DMS153 (cell line): ENCODE results near the gene TBC1D9.
A peak's percentile ranks its signal among the peaks of the same experiment; 100 is the strongest.
"Not testable (repeated sequence)": the region's sequence is repeated elsewhere in the genome, so short reads cannot be mapped to it uniquely, and the experiment has no call there.

Experiments
- DNase-seq: peaks from one replicate; lab custom pipeline; 2025; lab: John Stamatoyannopoulos, UW

The TBC1D9 gene

DNA sequence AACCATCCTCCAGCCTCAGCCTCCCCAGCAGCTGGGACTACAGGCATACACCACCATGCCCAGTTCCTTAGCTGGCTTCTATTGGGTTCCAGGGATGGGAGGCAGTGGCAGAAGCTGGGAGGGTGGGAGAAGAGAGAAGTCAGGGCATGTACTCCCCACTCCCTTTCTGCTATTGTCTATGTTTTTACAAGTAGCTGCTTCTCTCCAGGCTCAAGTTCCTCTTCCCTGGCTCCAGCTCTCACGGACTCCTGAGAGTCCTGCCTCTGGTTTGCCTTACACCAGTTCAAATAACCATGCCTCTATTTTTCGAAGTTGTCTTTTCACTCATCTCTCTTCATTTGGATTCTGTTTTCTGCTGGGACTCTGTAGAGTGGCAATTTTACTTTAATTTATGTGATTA, 2.9 kb downstream of the TBC1D9 start:
- no peak for DNase-seq

DNA sequence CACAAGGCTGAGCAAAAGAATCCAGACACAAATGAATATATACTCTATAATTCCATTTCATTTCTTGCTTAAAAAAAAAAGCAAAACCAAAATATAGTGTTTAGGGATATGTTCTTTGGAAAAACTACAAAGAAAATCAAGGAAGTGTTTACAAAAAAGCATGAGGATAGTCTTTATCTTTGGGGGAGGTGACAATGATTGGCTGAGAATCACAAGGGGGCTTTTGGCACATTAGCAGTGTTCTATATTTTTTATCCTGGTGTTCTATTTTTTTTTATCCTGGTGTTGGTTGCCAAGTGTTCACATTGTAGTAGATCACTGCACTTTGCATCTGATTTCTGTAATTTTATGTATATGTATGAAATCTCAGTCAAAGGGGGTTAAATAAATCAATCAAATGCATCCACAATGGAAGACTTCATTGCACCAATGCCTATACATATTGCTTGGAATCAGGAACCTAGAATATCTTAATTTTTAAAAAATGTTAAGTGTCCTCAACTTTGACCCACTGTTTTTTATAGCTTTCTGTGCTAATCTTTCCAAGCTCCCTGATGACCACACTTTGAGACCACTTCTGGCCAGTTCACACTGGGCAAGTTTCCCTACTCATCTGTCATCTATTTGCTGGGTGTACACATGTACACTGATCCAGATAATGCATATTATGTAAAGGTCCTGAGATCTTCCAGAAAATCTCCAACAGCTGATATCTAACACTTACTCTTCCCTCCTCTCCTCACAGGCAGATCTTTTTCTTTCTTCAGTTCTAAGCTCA, 3.7 kb downstream of the TBC1D9 start:
- no peak for DNase-seq

DNA sequence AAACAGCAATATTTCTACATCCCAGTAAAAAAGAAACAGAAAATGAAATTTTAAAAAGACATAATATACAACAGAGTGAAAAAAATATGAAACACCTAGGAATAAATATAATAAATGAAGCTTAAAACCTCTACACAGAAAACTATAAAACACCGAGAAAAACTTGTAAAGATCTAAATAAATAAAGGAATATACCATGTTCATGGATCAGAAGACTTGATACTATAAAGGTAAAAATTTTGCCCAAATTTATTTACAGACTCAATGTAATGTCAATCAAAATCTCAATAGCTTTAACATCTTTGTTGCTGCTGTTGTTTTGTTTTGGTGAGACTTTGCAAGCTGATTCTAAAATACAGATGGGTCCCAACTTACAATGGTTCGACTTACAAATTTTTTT, 5.7 kb downstream of the TBC1D9 start:
- DNase-seq: no peak

- DNase-seq: no peak
Observed at GRCh38 chr4:140748171-140748570, 8.0 kb downstream of the TBC1D9 start.

DNA sequence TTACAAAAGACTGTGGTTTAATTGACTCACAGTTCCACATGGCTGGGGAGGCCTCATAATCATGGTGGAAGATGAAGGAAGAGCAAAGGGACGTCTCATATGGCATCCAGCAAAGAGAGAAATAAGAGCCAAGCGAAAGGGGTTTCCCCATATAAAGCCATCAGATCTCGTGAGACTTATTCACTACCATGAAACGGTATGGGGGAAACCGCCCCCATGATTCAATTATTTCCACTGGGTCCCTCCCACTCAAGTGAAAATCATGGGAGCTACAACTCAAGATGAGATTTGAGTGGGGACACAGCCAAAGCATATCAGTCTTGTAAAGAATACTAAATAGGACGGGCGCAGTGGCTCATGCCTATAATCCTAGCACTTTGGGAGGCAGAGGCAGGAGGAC, 9.6 kb downstream of the TBC1D9 start:
- not testable (repeated sequence) for DNase-seq

DNA sequence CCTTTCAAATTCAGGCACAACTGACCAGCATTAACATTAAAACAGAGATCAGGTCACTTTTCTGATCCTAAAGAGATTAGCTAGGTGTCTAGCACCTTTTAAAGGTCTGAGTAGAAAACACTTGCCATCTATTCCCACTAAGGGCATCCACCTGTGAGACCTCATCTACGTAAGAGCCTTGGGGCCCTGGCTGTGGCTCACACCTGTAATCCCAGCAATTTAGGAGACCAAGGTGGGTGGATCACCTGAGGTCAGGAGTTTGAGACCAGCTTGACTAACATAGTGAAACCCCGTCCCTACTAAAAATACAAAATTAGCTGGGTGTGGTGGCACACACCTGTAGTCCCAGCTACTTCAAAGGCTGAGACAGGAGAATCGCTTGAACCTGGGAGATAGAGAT, 11.8 kb downstream of the TBC1D9 start:
- DNase-seq: no peak

- peak; percentile 12 for DNase-seq
Observed at GRCh38 chr4:140743194-140743931, 12.8 kb downstream of the TBC1D9 start.

- DNase-seq: no peak
Observed at GRCh38 chr4:140742838-140743193, 13.4 kb downstream of the TBC1D9 start.

DNA sequence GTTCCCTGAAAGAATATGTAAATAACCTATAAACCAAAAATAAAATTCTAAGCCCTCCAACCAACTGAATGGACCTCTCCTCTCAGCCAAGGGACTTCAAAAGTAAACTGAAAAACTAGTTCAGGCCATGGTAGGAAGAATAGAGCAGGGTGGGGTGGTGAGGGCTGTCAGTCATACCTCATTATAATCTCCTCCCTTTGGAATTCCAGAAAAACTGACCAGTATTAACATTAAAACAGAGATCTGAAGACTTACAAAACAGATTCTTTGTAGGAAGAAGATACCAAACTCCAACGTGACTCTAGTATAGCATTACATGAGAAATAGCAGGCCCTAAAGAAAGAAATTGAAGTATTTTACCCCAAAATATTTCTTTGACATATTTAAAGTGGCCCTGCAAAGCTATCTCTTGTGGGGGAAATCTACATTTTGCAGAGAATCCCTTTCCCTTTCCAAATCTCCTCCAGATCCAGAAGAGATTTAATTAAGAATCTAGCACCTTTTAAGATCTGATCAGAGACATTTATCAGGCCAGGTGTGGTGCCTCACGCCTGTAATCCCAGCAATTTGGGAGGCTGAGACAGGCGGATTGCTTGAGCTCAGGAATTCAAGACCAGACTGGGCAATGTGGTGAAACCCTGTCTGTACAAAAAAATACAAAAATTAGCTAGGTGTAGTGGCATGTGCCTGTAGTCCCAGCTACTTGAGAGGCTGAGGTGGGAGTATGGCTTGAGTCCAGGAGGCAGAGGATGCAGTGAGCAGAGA, 15.1 kb downstream of the TBC1D9 start:
- DNase-seq: no peak

GRCh38 chr4:140740422-140740821, 15.8 kb downstream of the TBC1D9 start:
- DNase-seq: no peak

DNA sequence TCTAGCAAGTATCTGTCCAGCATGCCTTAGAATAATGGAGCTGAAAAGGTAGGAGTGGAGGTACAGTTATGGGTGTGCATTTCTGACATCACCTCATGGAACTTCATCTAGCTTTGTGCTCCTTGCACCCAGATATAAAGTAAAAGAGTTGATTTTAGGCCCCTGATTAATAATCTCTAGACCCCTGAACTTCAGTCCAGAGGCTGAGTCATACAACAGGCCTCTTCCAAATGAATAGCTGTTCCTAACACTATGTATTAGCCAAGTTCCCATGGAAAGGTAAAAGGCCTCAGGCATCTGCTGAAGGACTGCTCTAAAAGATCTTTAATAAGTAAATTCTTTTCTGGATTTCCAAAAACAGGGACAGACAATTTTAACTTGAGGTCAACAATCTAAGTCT, 16.2 kb downstream of the TBC1D9 start:
- no peak for DNase-seq

DNA sequence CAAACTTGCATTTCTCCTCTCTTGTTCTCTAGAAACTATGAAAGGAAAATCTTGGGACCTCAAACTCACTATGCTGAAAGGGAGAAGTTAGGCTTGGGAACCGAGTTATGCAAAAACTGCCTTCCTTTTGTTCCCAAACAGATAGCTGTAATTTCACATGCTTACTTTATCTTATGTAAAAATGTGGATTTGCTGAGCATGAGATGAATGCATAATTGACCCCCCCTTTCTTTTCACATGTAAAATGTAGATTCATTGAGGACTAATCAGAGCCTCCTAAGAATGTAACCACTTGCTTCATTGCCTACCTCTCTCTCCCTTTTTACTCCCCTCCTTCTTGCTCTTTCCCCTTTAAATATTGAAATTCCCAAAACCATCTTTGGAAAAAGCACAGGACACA, 18.0 kb downstream of the TBC1D9 start:
- DNase-seq: no peak

DNA sequence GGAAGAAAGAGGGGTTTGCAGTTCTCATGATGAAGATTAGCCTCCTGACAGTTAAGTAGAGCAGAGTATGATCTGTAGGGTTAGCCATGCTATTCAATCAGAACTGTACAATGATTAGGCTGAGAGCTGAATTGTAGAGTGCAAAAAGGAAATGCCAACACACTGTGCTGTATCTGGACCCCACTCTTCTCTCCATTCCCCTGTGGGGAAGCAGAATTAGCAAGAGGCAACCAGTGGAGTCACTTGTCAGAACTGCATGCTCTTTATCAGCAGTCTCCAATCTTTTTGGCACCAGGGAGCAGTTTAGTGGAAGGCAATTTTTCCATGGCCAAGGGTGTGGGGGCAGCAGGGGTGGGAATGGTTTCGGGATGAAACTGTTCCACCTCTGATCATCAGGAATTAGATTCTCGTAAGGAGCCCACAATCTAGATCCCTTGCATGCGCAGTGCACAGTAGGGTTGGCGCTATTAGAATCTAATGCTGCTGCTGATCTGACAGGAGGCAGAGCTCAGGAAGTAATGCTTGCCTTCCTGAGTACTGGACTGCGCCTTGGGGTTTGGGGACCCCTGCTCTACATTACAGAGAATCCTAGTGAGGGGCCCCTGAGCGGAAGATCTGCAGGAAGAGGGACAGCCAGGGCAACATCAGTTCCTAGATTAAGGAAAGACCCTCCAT, 19.4 kb downstream of the TBC1D9 start:
- no peak for DNase-seq

DNA sequence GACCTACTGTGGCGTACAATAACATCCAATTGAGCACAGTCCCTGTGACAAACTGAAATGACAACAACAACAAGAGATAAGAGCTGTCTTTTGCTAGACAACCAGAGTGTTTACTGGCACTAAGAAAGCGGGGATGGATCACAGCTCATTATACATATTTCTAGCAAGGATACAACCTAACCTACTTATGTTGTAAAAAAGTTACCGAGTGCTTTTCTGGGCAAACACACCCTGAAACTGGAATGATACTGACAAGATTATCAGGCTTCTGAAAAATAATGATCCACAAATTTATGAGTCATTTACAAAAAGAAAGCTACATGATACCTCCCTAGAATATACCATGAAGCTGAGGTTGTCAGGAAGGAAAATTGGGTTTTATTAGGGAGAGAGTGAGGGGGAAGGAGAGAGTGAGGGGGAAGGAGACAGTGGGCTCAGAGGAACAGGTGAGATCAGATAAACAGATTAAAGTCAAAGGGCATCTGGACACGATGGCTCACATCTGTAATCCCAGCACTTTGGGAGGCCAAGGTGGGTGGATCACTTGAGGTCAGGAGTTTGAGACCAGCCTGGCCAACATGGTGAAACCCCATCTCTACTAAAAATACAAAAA, 20.3 kb downstream of the TBC1D9 start:
- DNase-seq: no peak

GRCh38 chr4:140735317-140735716, 20.9 kb downstream of the TBC1D9 start:
- no peak for DNase-seq

DNA sequence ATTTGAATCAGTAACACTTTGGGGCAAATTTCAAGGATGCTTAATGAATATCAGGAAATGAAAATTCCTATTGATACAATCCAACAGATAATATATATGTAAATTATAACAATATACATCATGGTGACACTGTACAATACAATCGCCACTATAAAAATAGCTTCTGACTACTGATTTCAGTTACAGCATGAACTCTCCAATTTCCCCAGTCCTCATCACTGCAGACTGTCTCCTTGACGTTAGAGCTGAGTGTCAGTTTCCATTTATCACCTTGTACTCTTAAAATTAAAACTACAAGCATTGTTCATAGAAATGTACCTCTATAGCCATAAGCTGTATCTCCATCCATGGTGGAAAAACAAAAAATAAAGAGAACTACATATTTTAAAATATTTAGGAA, 23.4 kb downstream of the TBC1D9 start:
- no peak for DNase-seq

- no peak for DNase-seq
Observed at GRCh38 chr4:140729344-140730049, 26.7 kb downstream of the TBC1D9 start.

DNA sequence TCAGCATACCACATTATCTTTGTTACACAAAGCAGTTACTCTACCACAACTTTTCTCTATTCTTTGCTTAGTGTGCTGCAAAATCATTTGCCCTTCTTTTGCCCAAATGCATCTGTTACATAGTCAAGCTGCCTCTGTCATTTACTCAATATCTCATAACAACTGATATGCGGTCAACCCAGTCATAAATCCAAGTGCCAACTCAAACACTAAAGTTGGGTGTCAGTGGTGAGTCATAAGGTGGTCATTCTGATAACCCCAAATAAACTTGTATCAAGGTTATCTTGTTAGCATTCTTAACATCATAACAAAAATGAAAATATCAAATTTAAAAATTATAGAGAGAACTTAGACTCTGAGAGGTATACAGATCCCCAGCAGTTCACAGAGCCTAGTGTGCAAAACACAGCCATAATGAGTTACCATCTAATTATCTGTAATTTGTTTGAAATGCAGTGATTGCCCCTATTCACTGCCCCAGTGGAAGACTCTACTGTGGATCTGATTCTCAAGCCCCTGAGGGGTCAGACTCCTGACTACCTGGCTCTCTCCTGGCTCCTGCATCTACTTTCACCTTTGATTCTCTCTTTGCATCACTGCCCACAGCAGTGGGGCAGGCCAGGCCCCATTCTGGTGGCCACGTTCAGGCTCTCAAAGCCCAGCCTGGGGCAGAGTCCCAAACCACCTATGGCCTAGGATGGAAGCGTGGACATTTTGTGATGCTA, 29.2 kb downstream of the TBC1D9 start:
- no peak for DNase-seq

DNA sequence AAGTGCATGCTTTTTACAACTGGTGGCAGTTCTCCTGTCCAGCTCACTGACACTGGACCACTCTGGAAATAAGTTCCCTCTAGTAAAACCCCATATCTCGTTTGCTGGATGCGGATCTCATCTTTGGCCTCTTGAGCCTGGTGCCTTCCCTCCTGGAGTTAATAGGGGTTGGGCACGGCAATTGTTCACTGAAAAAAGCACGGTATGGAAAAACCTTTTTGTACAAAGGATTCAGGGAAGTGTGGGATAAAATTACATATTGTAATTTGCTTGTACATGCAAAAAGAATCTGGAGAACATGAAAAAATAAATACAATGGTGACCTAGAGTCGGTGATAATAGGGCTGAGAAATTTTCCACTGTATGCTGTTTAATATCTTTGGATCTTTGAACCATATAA, 30.6 kb downstream of the TBC1D9 start:
- DNase-seq: no peak

DNA sequence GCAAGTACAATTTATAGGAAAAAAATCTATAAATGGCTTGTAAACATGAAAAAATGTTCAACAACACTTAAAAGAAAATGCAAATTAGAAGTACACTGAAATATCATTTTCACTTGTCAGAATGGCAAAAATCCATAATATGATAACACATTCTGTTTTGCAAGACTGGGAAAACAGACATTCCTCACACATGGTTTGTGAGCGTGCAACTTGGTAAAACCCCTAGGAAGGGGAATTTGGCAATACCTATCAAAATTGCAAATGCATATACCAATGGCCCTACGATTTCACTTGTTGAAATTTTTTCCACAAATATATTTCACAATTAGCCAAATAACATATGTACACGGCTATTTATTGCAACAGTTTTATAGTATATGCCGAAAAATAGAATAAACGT, 31.4 kb downstream of the TBC1D9 start:
- DNase-seq: no peak
